B cell (primary cell): Measurements from ENCODE around the gene LIN37. TPM values are rescaled to one million over a fixed set of nuclear protein-coding genes. Genes with fewer than 3 reads are reported as not detected.

Experiments used
- ATAC-seq: fragments of 200-7000 bp; cut with Tn5 transposase; one replicate; pipeline ENCODE4 v1.10.0; 2021; ENCODE audit warnings: low read depth, mild to moderate bottlenecking, moderate number of reproducible peaks, moderate library complexity
- CTCF ChIA-PET: fragments of 350-600 bp; sonication (Branson Sonifier 250); formaldehyde crosslinking; loops from one replicate; lab custom pipeline; 2021; ENCODE audit warnings: antibody characterized with exemption, inconsistent platforms; lab: Charles Lee
- POLR2A ChIA-PET: fragments of 350-600 bp; sonication (Branson Sonifier 250); formaldehyde crosslinking; loops from one replicate; lab custom pipeline; 2021; ENCODE audit warnings: antibody characterized with exemption; lab: Charles Lee
- DNase-seq: peaks from one replicate; pipeline ENCODE4 v3.0.0; 2013
- H2AFZ ChIP-seq: 2 replicates; pipeline ENCODE4 v1.6.1; 2012; ENCODE audit warnings: mild to moderate bottlenecking, low read depth, low read length; ENCODE audit not compliant: insufficient read depth, poor library complexity, severe bottlenecking
- H3K27ac ChIP-seq, 2 donors: 1 replicate in 1 of 2; 2 replicates in 1 of 2; pipeline ENCODE4 v1.5.1; 2012 to 2013; ENCODE audit warnings: low read length in 2 of 2, mild to moderate bottlenecking in 2 of 2, moderate library complexity in 1 of 2
- H3K27me3 ChIP-seq, 4 experiments: fragments of 200-600 bp in 1 of 4; sonication (generic) in 1 of 4; replicated peaks in 1 of 4; 1 replicate in 2 of 4; 2 replicates in 2 of 4; pipeline versions ENCODE4 v1.6.1 to v1.7.0; 2013 to 2016; ENCODE audit warnings: low read length in 3 of 4, mild to moderate bottlenecking in 2 of 4, mixed read lengths in 1 of 4, moderate library complexity in 1 of 4; ENCODE audit not compliant: insufficient read depth in 4 of 4, control insufficient read depth in 3 of 4; ENCODE audit errors: control extremely low read depth in 1 of 4
- H3K36me3 ChIP-seq, 2 experiments: replicated peaks in 1 of 2; 1 replicate in 1 of 2; 2 replicates in 1 of 2; pipeline versions ENCODE4 v1.6.1 to v1.7.1; 2013; ENCODE audit warnings: low read length in 1 of 2; ENCODE audit not compliant: insufficient read depth in 2 of 2, control insufficient read depth in 1 of 2; ENCODE audit errors: control extremely low read depth in 1 of 2, extremely low read depth in 1 of 2
- H3K4me1 ChIP-seq, 2 donors: fragments of 200-600 bp in 1 of 2; sonication (generic) in 1 of 2; 1 replicate in 1 of 2; 2 replicates in 1 of 2; pipeline versions ENCODE4 v1.5.1 to v1.6.1; 2013 to 2017; ENCODE audit warnings: low read length in 2 of 2; ENCODE audit not compliant: control insufficient read depth in 2 of 2, insufficient read depth in 2 of 2
- H3K4me2 ChIP-seq: replicated peaks from 2 replicates; pipeline ENCODE3; 2012; ENCODE audit warnings: mild to moderate bottlenecking, low read depth, low read length; ENCODE audit not compliant: poor library complexity, severe bottlenecking
- H3K4me3 ChIP-seq, 5 experiments: fragments of 200-600 bp in 1 of 5; sonication (generic) in 1 of 5; 1 replicate in 3 of 5; 2 replicates in 2 of 5; pipeline versions ENCODE4 v1.5.1 to v1.7.0; 2011 to 2016; ENCODE audit warnings: low read length in 4 of 5, mild to moderate bottlenecking in 4 of 5, low read depth in 2 of 5, control low read depth in 1 of 5, moderate library complexity in 1 of 5; ENCODE audit not compliant: insufficient read depth in 1 of 5; ENCODE audit errors: control extremely low read depth in 1 of 5, extremely low read depth in 1 of 5
- H3K79me2 ChIP-seq: fragments of 200-600 bp; sonication (generic); one replicate; pipeline ENCODE4 v1.6.0; 2016; ENCODE audit warnings: low read length; ENCODE audit not compliant: control insufficient read depth, insufficient read depth
- H3K9ac ChIP-seq: fragments of 200-600 bp; sonication (generic); 2 replicates; pipeline ENCODE4 v1.6.1; 2017; ENCODE audit warnings: mild to moderate bottlenecking, low read length, moderate library complexity
- H3K9me3 ChIP-seq, 3 donors: one replicate each; pipeline versions ENCODE4 v1.6.1 to v1.7.1; 2013; ENCODE audit warnings: low read length in 2 of 3; ENCODE audit not compliant: control insufficient read depth in 2 of 3, insufficient read depth in 1 of 3; ENCODE audit errors: control extremely low read depth in 1 of 3
- H4K20me1 ChIP-seq: 2 replicates; pipeline ENCODE4 v1.6.0; 2012; ENCODE audit warnings: mild to moderate bottlenecking, low read length; ENCODE audit not compliant: insufficient read depth, control insufficient read depth, poor library complexity, severe bottlenecking
- H3K27ac Mint-ChIP-seq: one replicate; pipeline ENCODE4 v1.8.0; 2021; ENCODE audit warnings: mixed read lengths
- H3K27me3 Mint-ChIP-seq: one replicate; pipeline ENCODE4 v1.8.0; 2021; ENCODE audit warnings: mixed read lengths
- H3K4me1 Mint-ChIP-seq: one replicate; pipeline ENCODE4 v1.8.0; 2021; ENCODE audit warnings: mixed read lengths
- H3K4me3 Mint-ChIP-seq: one replicate; pipeline ENCODE4 v1.8.0; 2021; ENCODE audit warnings: mixed read lengths
- H3K9me3 Mint-ChIP-seq: one replicate; pipeline ENCODE4 v1.8.0; 2022; ENCODE audit warnings: mixed read lengths; ENCODE audit not compliant: insufficient read depth
- CTCF ChIP-seq: fragments of 200-600 bp; IDR thresholded peaks from one replicate; pipeline ENCODE4 v1.8.0; 2022; ENCODE audit warnings: antibody characterized with exemption, mild to moderate bottlenecking
- EZH2 ChIP-seq: IDR thresholded peaks from 2 replicates; pipeline ENCODE4 v1.6.1; 2012; ENCODE audit warnings: borderline replicate concordance, low read depth, mild to moderate bottlenecking, moderate library complexity, low read length; ENCODE audit not compliant: insufficient read depth, poor library complexity, severe bottlenecking
- WGBS: methylation state at CpG from one replicate; pipeline ENCODE4 v1.1.5; 2013; ENCODE audit warnings: missing lambda C conversion rate; ENCODE audit not compliant: insufficient coverage; 5-methylcytosine and 5-hydroxymethylcytosine counted together
- intact Hi-C: fragments of 100-400 bp; cut with micrococcal nuclease; formaldehyde crosslinking; loops from one replicate; pipeline ENCODE4 v1.10.0; 2022
- polyA plus RNA-seq: library from polyadenylated mRNA; depleted of rRNA; stranded (reverse); fragments of >200 nt; gene quantifications from 2 replicates; pipeline ENCODE4 v1.2.3, GENCODE V29; 2012
- total RNA-seq, 2 donors: library from RNA; stranded (reverse); fragments of 120-200 nt in 1 of 2; gene quantifications; 1 replicate in 1 of 2; 2 replicates in 1 of 2; pipeline versions ENCODE4 v1.2.3 to v1.2.4, GENCODE V29; 2013 to 2022

The LIN37 gene
- total and polyA plus RNA-seq, 2 donors (not counting 1 experiment from before 2014, with no cell fraction given): 22.3 to 64.1 TPM

- intact Hi-C loops: loop anchor here (1.0 to 10.0 kb wide), 11 partner anchors 16 to 373 kb away; partner anchors contain the start of genes ARHGAP33, COX6B1, FFAR1 and HAUS5
- Histone ChIP-seq H3K27ac (peak within 1 kb of the TSS; percentile 68 to 85), H4K20me1 (peaks cover 43% of the 10 kb centered on the region), H3K79me2 (peaks cover 61% of the 10 kb centered on the region), H3K9ac (peak within 1 kb of the TSS; percentile 80), H3K4me1 (peaks cover 19 to 58% of the 10 kb centered on the region in 2 donors), H3K4me2 (peak within 1 kb of the TSS; percentile 94), H3K4me3 (peak within 1 kb of the TSS; percentile 39 to 87 (median 76)), H3K36me3 (peaks cover 0 to 27% of the 10 kb centered on the region in 2 experiments), H3K27me3 (no peaks in the 10 kb centered on the region), H2AFZ (peak within 1 kb of the TSS; percentile 89), H3K9me3 (no peaks in the 10 kb centered on the region)
- Mint-ChIP-seq H3K4me1 (peaks cover 58% of the 10 kb centered on the region), H3K27ac (peak within 1 kb of the TSS; percentile 99), H3K27me3 (no peaks in the 10 kb centered on the region), H3K9me3 (no peaks in the 10 kb centered on the region), H3K4me3 (peak within 1 kb of the TSS; percentile 98)
- ATAC-seq: no peak
- ChIA-PET POLR2A (interaction anchor here (1.3 to 1.8 kb wide), 2 partner anchors 23 to 28 kb away, joined by 7 to 10 read pairs; partner anchors contain the start of genes PSENEN and U2AF1L4), CTCF (interaction anchor here (0.8 to 1.1 kb wide), 2 partner anchors 19 to 207 kb away, joined by 3 read pairs; no protein-coding TSS in a partner anchor)
- TF ChIP-seq EZH2: no peak
- TF ChIP-seq CTCF: no peak
- WGBS: under 1% methylated on average over 87 of the region's 109 CpGs
- no peak for DNase-seq
Observed at GRCh38 chr19:35717665-35718344, 30.6 kb upstream of the LIN37 start, which contains the start of gene KMT2B. KMT2B (plus strand) TSS chr19:35718003; CDS start chr19:35718019, 16 bp downstream.
